Measurements from ENCODE around the gene ATP10A. TPM values are rescaled to one million over a fixed set of nuclear protein-coding genes. Genes with fewer than 3 reads are reported as not detected.

ATP10A gene
- total RNA-seq, 1 experiment from 2014 or later: 3.9 TPM

- Mint-ChIP-seq H3K27ac (no peak overlapping the region), H3K4me3 (no peak overlapping the region)
- H3K23me2 ChIP-seq (ENCODE audit: insufficient read length, low read depth, low read length, poor library complexity, severe bottlenecking): peaks cover 2% of the 10 kb centered on the region
Measured at GRCh38 chr15:25894371-25894902, 31.3 kb upstream of the ATP10A start.

More at GRCh38 chr15:25894371-25894902, 31.3 kb upstream of the ATP10A start:
- no peak overlapping the region for H2BK5ac ChIP-seq (ENCODE audit: insufficient read length, low read length)
- no peak overlapping the region for H3K56ac ChIP-seq (ENCODE audit: insufficient read length, low read depth, low read length)
- no peak overlapping the region for H3K23ac ChIP-seq (ENCODE audit: insufficient read length, low read depth, low read length)
- Mint-ChIP-seq H3K9me3 (no peaks in the 10 kb centered on the region; a peak in 1 of 5 replicates), H3K4me1 (peaks cover 6 to 10% of the 10 kb centered on the region in 2 experiments), H3K36me3 (ENCODE audit: insufficient read depth in 1 of 3, low read depth in 3 of 3) (no peaks in the 10 kb centered on the region), H3K27me3 (ENCODE audit: low read depth) (peaks cover 3% of the 10 kb centered on the region; the same call in 1 of the 2 replicates)
- H3K9me3 ChIP-seq (ENCODE audit: control insufficient read depth, low read depth, low read length): no peaks in the 10 kb centered on the region
- WGBS (ENCODE audit: extremely low coverage, insufficient read length, low lambda C conversion rate): no CpG with 5 or more reads among the region's 3 CpGs
- no peak overlapping the region for H3K4ac ChIP-seq (ENCODE audit: low read depth, low read length)
- no peaks in the 10 kb centered on the region for H3K4me1 ChIP-seq (ENCODE audit: insufficient read depth, low read length)
- no peak overlapping the region for H2BK15ac ChIP-seq (ENCODE audit: low read depth, low read length)
- H3K18ac ChIP-seq (ENCODE audit: insufficient read length, low read depth, low read length): no peak overlapping the region
- H3T11ph ChIP-seq (ENCODE audit: low read length): no peak overlapping the region
- no peak overlapping the region for H2BK120ac ChIP-seq (ENCODE audit: low read depth, low read length, poor library complexity, severe bottlenecking)
- H4K91ac ChIP-seq (ENCODE audit: insufficient read length, low read depth, low read length): no peak overlapping the region
- H3K14ac ChIP-seq (ENCODE audit: insufficient read depth, low read length): no peak overlapping the region
- no peak overlapping the region for H2BK12ac ChIP-seq (ENCODE audit: insufficient read length, low read depth, low read length)
- H3K79me1 ChIP-seq (ENCODE audit: insufficient read depth, low read depth, low read length, poor library complexity, severe bottlenecking): no peaks in the 10 kb centered on the region
- no peak overlapping the region for H4K8ac ChIP-seq (replicated peaks; ENCODE audit: insufficient read length, low read depth, low read length)
- H4K5ac ChIP-seq (ENCODE audit: insufficient read length, low read depth, low read length): no peak overlapping the region
- no peaks in the 10 kb centered on the region for H4K20me1 ChIP-seq (ENCODE audit: control insufficient read depth, insufficient read depth, insufficient read length)
- H3K27me3 ChIP-seq (ENCODE audit: insufficient read depth, low read length): no peaks in the 10 kb centered on the region
- H3K4me2 ChIP-seq (ENCODE audit: insufficient read depth, insufficient read length, low read length): no peak overlapping the region
- no peak overlapping the region for H2AFZ ChIP-seq (ENCODE audit: low read length)
- H3K9ac ChIP-seq (ENCODE audit: extremely low read depth, insufficient read length, low read length): no peak overlapping the region
- no peak overlapping the region for H3K27ac ChIP-seq (ENCODE audit: insufficient read length, low read depth, low read length)
- H2BK20ac ChIP-seq (ENCODE audit: low read depth, low read length, poor library complexity, severe bottlenecking): no peak overlapping the region
- TF ChIP-seq CTCF (conservative IDR thresholded peaks at IDR 0.05): no peak
- DNase-seq: no peak
- H3K79me2 ChIP-seq (ENCODE audit: insufficient read depth, low read length): no peaks in the 10 kb centered on the region
- no peak overlapping the region for H2AK5ac ChIP-seq (ENCODE audit: insufficient read length, low read length)
